Caco-2 (cell line): ENCODE data around the gene MCEMP1. TPM values are rescaled to one million over a fixed set of nuclear protein-coding genes. Genes with fewer than 3 reads are reported as not detected.

Source experiments
- BruUV-seq: library from RNA; stranded (reverse); fragments of 400-500 nt; replicated peaks from 2 replicates; lab custom pipeline; 2021; lab: Mats Ljungman, UMichigan
- CTCF ChIA-PET: fragments of 300-600 bp; sonication (Branson Sonifier 250); formaldehyde crosslinking; loops from one replicate; lab custom pipeline; 2022; ENCODE audit warnings: antibody characterized with exemption; lab: Charles Lee
- POLR2A ChIA-PET: fragments of 300-600 bp; sonication (Branson Sonifier 250); formaldehyde crosslinking; loops from one replicate; lab custom pipeline; 2022; ENCODE audit warnings: antibody characterized with exemption; lab: Charles Lee
- DNase-seq, 2 experiments: peaks; one replicate each; pipeline versions ENCODE4 v3.0.0 to v3.0.0-alpha.2; 2020 to 2022
- H3K27me3 ChIP-seq: replicated peaks from 2 replicates; pipeline ENCODE4 v1.6.0; 2011; ENCODE audit warnings: low read length; ENCODE audit not compliant: control insufficient read depth, insufficient read depth
- H3K36me3 ChIP-seq: 2 replicates; pipeline ENCODE4 v1.5.1; 2011; ENCODE audit warnings: low read length; ENCODE audit not compliant: control insufficient read depth, insufficient read depth
- H3K4me1 ChIP-seq: fragments of 250-450 bp; sonication (Bioruptor Pico); 2 replicates; pipeline ENCODE4 v1.5.1; 2020; ENCODE audit warnings: mild to moderate bottlenecking
- H3K4me3 ChIP-seq: 2 replicates; pipeline ENCODE4 v1.5.1; 2011; ENCODE audit warnings: low read depth, mild to moderate bottlenecking, control low read depth, low read length
- H3K9me3 ChIP-seq: fragments of 250-450 bp; sonication (Bioruptor Pico); 2 replicates; pipeline ENCODE4 v1.5.1; 2020; ENCODE audit warnings: mild to moderate bottlenecking, moderate library complexity
- H3K27ac Mint-ChIP-seq: one replicate; pipeline ENCODE4 v1.8.0; 2022; ENCODE audit warnings: mixed read lengths; ENCODE audit not compliant: unreplicated experiment
- H3K27me3 Mint-ChIP-seq: one replicate; pipeline ENCODE4 v1.8.0; 2022; ENCODE audit warnings: mixed read lengths; ENCODE audit not compliant: insufficient read depth, unreplicated experiment
- H3K36me3 Mint-ChIP-seq: one replicate; pipeline ENCODE4 v1.8.0; 2022; ENCODE audit warnings: mild to moderate bottlenecking, mixed read lengths; ENCODE audit not compliant: insufficient read depth, unreplicated experiment
- H3K4me1 Mint-ChIP-seq: one replicate; pipeline ENCODE4 v1.8.0; 2022; ENCODE audit warnings: low read depth, mixed read lengths; ENCODE audit not compliant: unreplicated experiment
- H3K4me3 Mint-ChIP-seq: one replicate; pipeline ENCODE4 v1.8.0; 2022; ENCODE audit warnings: mild to moderate bottlenecking, moderate library complexity, mixed read lengths; ENCODE audit not compliant: unreplicated experiment
- H3K9me3 Mint-ChIP-seq: one replicate; pipeline ENCODE4 v1.8.0; 2022; ENCODE audit warnings: mixed read lengths; ENCODE audit not compliant: unreplicated experiment
- CTCF ChIP-seq, 2 experiments: fragments of 200-600 bp in 1 of 2; IDR thresholded peaks; 1 replicate in 1 of 2; 2 replicates in 1 of 2; pipeline versions ENCODE4 v1.5.1 to v1.8.0; 2011 to 2022; ENCODE audit warnings: antibody characterized with exemption in 1 of 2, control low read depth in 1 of 2, inconsistent platforms in 1 of 2, low read depth in 1 of 2, low read length in 1 of 2, mild to moderate bottlenecking in 1 of 2, moderate library complexity in 1 of 2; ENCODE audit not compliant: insufficient read depth in 1 of 2, severe bottlenecking in 1 of 2, unreplicated experiment in 1 of 2
- intact Hi-C: fragments of 100-400 bp; cut with micrococcal nuclease; formaldehyde crosslinking; loops from one replicate; pipeline ENCODE4 v1.10.0; 2022; ENCODE audit not compliant: unreplicated experiment
- total RNA-seq: library from RNA; stranded (reverse); gene quantifications from 2 replicates; pipeline ENCODE4 v1.2.3, GENCODE V29; 2022

Gene MCEMP1
- total RNA-seq, 1 experiment from 2014 or later, result not detected

DNA sequence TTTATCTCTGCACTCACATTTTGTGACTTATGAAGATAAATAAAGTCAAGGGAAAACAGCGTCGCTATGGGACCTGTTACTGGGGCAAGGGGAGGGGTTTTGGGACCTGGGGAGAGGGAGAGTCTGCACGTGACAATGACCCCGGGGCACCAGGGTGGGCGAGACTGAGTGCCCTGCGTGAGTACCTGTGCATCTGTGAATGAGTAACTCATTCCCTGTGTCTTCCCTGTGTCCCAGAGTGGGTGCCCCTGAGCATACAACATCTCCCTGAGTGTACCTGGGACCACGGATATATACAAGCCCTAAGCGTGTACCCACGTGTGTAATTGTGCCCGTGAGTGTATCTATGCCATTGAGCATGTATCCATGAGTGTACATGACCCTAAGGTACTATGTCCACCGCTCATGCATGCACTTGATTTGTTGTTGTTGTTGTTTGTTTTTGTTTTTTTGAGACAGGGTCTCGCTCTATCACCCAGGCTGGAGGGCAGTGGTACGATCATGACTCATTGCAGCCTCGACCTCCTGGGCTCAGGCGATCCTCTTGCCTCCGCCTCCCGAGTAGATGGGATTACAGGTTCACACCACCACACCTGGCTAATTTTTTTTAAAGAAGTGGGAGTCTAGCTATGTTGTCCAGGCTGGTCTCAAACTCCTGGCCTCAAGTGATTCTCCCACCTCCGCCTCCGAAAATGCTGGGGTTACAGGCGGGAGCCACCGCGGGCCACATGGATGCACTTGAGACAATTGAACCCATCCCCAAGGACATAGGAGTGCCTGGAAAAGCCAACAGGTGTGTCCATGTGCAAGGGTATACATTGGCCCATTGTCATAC lies 3.1 kb downstream of the MCEMP1 start:
- H3K27me3 ChIP-seq, result no peaks in the 10 kb centered on the region
- intact Hi-C loops, result loop anchor here (1.0 kb wide), 3 partner anchors 28 to 119 kb away; no protein-coding TSS in a partner anchor
- ChIA-PET CTCF (interaction anchor here (0.6 to 1.7 kb wide), 13 partner anchors 17 to 173 kb away, joined by 3 to 34 read pairs (median 5); partner anchors contain the start of genes CAMSAP3, PET100 and XAB2), POLR2A (no interaction called here)
- H3K4me3 ChIP-seq, result peak overlapping the region; percentile 97
- no peak for TF ChIP-seq CTCF (IDR thresholded peaks at IDR 0.05; ENCODE audit: insufficient read depth in 1 of 2, low read depth in 1 of 2, low read length in 1 of 2, severe bottlenecking in 1 of 2, unreplicated experiment in 1 of 2)
- Mint-ChIP-seq H3K4me3 (peak overlapping the region; percentile 82), H3K36me3 (peaks cover 5% of the 10 kb centered on the region), H3K27ac (no peak overlapping the region), H3K9me3 (peaks cover under 1% of the 10 kb centered on the region), H3K4me1 (peaks cover under 1% of the 10 kb centered on the region), H3K27me3 (no peaks in the 10 kb centered on the region)
- no peak for DNase-seq
- H3K9me3 ChIP-seq, result no peaks in the 10 kb centered on the region
- H3K4me1 ChIP-seq, result peaks cover 10% of the 10 kb centered on the region; the same call in 1 of the 2 replicates
- no TSS peak for BruUV-seq
- H3K36me3 ChIP-seq, result no peaks in the 10 kb centered on the region

- Histone ChIP-seq H3K36me3 (no peaks in the 10 kb centered on the region), H3K9me3 (no peaks in the 10 kb centered on the region), H3K4me3 (peak within 1 kb of the TSS; percentile 97), H3K4me1 (peaks cover 13% of the 10 kb centered on the region; the same call in 1 of the 2 replicates), H3K27me3 (no peaks in the 10 kb centered on the region)
- peaks cover 11% of the 10 kb centered on the region for H3K36me3 Mint-ChIP-seq
- BruUV-seq, result no TSS peak
- CTCF ChIA-PET, result interaction anchor here (0.6 to 1.7 kb wide), 26 partner anchors 10 to 1231 kb away, joined by 3 to 34 read pairs (median 4); partner anchors contain the start of genes CAMSAP3, PET100, RETN and XAB2
- intact Hi-C loops, result loop anchor here (1.0 kb wide), 3 partner anchors 28 to 119 kb away; no protein-coding TSS in a partner anchor
- TF ChIP-seq CTCF (IDR thresholded peaks at IDR 0.05; ENCODE audit: insufficient read depth in 1 of 2, low read depth in 1 of 2, low read length in 1 of 2, severe bottlenecking in 1 of 2, unreplicated experiment in 1 of 2), result peak; percentile 32 to 94
- peaks cover 8% of the 10 kb centered on the region for H3K4me1 Mint-ChIP-seq
- H3K27ac Mint-ChIP-seq, result peak within 1 kb of the TSS; percentile 77
- no peaks in the 10 kb centered on the region for H3K27me3 Mint-ChIP-seq
- POLR2A ChIA-PET, result interaction anchor here (0.6 kb wide), 2 partner anchors 40 to 57 kb away, joined by 3 to 4 read pairs; no protein-coding TSS in a partner anchor
- peak; percentile 79 to 89 for DNase-seq
- H3K9me3 Mint-ChIP-seq, result no peaks in the 10 kb centered on the region
- peak within 1 kb of the TSS; percentile 82 for H3K4me3 Mint-ChIP-seq
These were observed 3.9 kb downstream of the MCEMP1 start, which contains the start of gene TRAPPC5 for GRCh38 chr19:7680606-7681339. Gene TRAPPC5, plus strand, starts transcription at chr19:7680833. Its CDS starts 1,421 bp downstream, at chr19:7682254.
